ENCODE results near the gene UTF1.
"Not testable (repeated sequence)": the region's sequence is repeated elsewhere in the genome, so short reads cannot be mapped to it uniquely, and the experiment has no call there.

The UTF1 gene

GRCh38 chr10:133248334-133248715, 18.3 kb downstream of the UTF1 start:
- DNase-seq: no peak

- DNase-seq: no peak
Measured at GRCh38 chr10:133249094-133249780, 19.2 kb downstream of the UTF1 start.

- DNase-seq: no peak
Measured at GRCh38 chr10:133249975-133250754, 20.1 kb downstream of the UTF1 start.

- DNase-seq: no peak
Measured at GRCh38 chr10:133251388-133252222, 21.6 kb downstream of the UTF1 start.

GRCh38 chr10:133252223-133252552, 22.2 kb downstream of the UTF1 start:
- DNase-seq: no peak

GRCh38 chr10:133253361-133253955, 23.4 kb downstream of the UTF1 start:
- DNase-seq: no peak

GRCh38 chr10:133254421-133255120, 24.6 kb downstream of the UTF1 start:
- DNase-seq: no peak

GRCh38 chr10:133255323-133255722, 25.3 kb downstream of the UTF1 start:
- DNase-seq: no peak

GRCh38 chr10:133257489-133258065, 27.6 kb downstream of the UTF1 start:
- DNase-seq: no peak

- DNase-seq: no peak
Measured at GRCh38 chr10:133258066-133258817, 28.2 kb downstream of the UTF1 start.

GRCh38 chr10:133258818-133259601, 29.0 kb downstream of the UTF1 start:
- DNase-seq: peak; percentile 77

- no peak for DNase-seq
Measured at GRCh38 chr10:133259602-133259989, 29.6 kb downstream of the UTF1 start.

GRCh38 chr10:133260895-133261725, 31.1 kb downstream of the UTF1 start:
- DNase-seq: no peak

- DNase-seq: peak; percentile 82
Measured at GRCh38 chr10:133261726-133262325, 31.8 kb downstream of the UTF1 start.

- DNase-seq: no peak
Measured at GRCh38 chr10:133262696-133263095, 32.7 kb downstream of the UTF1 start.

GRCh38 chr10:133263674-133264073, 33.7 kb downstream of the UTF1 start:
- DNase-seq: no peak

- no peak for DNase-seq
Measured at GRCh38 chr10:133264461-133264860, 34.4 kb downstream of the UTF1 start.

- DNase-seq: not testable (repeated sequence)
Measured at GRCh38 chr10:133265052-133265451, 35.0 kb downstream of the UTF1 start.
